ENCODE measurements around the gene COL21A1.

Gene COL21A1

DNA sequence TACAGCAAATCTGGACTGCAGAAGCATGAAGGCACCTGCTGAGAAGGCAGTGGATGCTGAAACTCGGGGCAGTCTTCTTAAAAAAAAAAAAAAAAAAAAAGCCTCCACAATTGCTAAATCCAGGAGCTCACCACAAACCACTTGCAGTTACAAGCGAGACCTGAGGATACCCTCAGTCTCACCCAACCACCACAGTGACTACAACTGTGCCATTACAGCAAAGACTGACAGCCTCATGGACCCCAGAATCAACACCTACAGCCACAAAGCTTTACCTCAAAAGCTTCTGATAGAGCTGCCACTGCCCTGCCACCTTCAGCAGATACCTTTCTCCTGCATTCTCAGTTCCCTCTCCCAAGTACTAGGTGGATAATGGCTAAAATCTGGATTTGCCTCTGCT is 9.0 kb downstream of the COL21A1 start:
- TF ChIP-seq, protein P1, sequence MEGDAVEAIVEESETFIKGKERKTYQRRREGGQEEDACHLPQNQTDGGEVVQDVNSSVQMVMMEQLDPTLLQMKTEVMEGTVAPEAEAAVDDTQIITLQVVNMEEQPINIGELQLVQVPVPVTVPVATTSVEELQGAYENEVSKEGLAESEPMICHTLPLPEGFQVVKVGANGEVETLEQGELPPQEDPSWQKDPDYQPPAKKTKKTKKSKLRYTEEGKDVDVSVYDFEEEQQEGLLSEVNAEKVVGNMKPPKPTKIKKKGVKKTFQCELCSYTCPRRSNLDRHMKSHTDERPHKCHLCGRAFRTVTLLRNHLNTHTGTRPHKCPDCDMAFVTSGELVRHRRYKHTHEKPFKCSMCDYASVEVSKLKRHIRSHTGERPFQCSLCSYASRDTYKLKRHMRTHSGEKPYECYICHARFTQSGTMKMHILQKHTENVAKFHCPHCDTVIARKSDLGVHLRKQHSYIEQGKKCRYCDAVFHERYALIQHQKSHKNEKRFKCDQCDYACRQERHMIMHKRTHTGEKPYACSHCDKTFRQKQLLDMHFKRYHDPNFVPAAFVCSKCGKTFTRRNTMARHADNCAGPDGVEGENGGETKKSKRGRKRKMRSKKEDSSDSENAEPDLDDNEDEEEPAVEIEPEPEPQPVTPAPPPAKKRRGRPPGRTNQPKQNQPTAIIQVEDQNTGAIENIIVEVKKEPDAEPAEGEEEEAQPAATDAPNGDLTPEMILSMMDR (IDR thresholded peaks at IDR 0.05; ENCODE audit: insufficient read depth, low read depth, low read length, missing control alignments) = no peak
- DNase-seq (ENCODE audit: low read depth) = no peak
- no peak overlapping the region for H3K4me3 ChIP-seq (ENCODE audit: low read length)

DNA sequence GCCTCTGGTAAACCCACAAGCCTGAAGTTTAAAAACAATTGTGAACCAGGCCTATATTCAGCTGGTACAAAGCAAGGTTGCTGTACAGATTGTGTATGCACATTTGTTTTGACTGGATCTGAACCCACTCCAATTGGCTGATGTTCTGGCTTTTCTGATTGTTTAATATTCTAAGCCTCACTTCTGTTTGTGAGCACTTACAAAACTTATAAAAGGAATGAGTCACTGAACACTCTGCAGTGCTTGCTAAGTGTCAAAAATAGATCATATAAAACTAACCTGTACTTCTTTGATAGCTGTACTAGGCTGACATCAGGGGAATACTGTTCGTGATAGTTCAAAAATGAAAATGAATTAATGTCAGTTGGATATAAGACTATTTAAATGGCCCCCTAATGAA is 12.1 kb downstream of the COL21A1 start:
- DNase-seq (ENCODE audit: low read depth) = peak; percentile 46
- TF ChIP-seq, protein P1 (IDR thresholded peaks at IDR 0.05; ENCODE audit: insufficient read depth, low read depth, low read length, missing control alignments) = no peak
- H3K4me3 ChIP-seq (ENCODE audit: low read length) = no peak overlapping the region

GRCh38 chr6:56232436-56232835 is 14.9 kb downstream of the COL21A1 start:
- no peak overlapping the region for H3K4me3 ChIP-seq (ENCODE audit: low read length)
- TF ChIP-seq, protein P1 (IDR thresholded peaks at IDR 0.05; ENCODE audit: insufficient read depth, low read depth, low read length, missing control alignments) = no peak
- no peak for DNase-seq (ENCODE audit: low read depth)

DNA sequence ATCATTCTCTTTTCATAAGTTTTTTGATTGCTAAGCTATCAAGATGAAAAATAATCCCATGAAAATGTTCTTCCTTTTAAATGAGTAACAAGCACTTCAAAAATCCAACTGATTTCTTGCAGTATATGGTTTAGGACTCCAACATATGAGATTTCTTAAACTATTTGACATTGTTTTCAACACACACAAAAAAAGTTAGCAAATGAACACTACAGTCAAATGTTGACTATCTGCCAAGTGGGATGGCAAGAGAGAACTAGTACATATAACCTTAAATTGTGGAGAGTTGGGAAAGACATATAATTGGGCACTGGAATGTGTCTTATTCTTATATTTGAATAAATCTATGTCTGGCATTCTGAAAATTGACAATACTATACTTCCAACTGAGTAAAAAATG is 15.6 kb downstream of the COL21A1 start:
- no peak overlapping the region for H3K4me3 ChIP-seq (ENCODE audit: low read length)
- TF ChIP-seq, protein P1 (IDR thresholded peaks at IDR 0.05; ENCODE audit: insufficient read depth, low read depth, low read length, missing control alignments) = no peak
- no peak for DNase-seq (ENCODE audit: low read depth)

DNA sequence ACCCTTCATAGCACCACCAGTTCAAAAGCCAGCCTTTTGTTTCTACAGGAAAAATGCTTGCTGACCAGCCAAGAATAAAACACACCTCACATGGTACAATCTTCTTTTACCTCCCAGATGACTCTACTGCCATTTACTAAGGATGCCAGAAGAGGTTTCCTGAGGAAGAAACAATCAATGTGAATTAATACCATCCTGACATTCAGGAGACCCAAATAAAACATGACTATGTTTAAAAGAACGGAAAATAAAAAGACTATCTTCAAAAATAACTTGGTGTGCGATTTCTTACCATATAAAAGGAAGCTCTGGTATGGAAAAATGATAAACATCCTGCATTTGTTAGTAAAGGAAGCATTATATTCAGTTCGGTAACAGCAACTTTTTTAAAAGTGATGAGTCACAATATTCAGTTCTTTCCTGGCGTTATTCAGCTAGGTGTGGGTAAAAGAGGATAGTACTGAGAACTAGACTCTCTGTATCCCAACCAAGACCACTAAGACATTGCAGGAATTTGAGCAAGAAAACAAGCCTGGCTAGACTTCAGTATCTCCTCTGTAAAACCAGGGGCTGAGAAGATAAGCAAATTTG is 16.3 kb downstream of the COL21A1 start:
- DNase-seq (ENCODE audit: low read depth) = peak; percentile 42
- TF ChIP-seq, protein P1 (IDR thresholded peaks at IDR 0.05; ENCODE audit: insufficient read depth, low read depth, low read length, missing control alignments) = no peak

GRCh38 chr6:56227071-56227879 is 20.1 kb downstream of the COL21A1 start:
- DNase-seq (ENCODE audit: low read depth) = no peak
- no peak overlapping the region for H3K4me3 ChIP-seq (ENCODE audit: low read length)
- TF ChIP-seq, protein P1 (IDR thresholded peaks at IDR 0.05; ENCODE audit: insufficient read depth, low read depth, low read length, missing control alignments) = no peak

More for the DNA sequence above, 16.3 kb downstream of the COL21A1 start:
- no peak overlapping the region for H3K4me3 ChIP-seq (ENCODE audit: low read length)
